OCI-LY7 (cell line): Measurements from ENCODE around the gene SPECC1.

Experiments
- EZH2phosphoT487 ChIP-seq: fragments of 200-600 bp; sonication (generic); IDR thresholded peaks from 2 replicates; pipeline ENCODE4 v1.6.1; 2018; ENCODE audit warnings: low read depth, borderline replicate concordance, mild to moderate bottlenecking, mixed run types, antibody characterized with exemption, low read length, moderate library complexity, mixed read lengths
- TF ChIP-seq, protein P1 (sequence below): fragments of 200-600 bp; sonication (generic); conservative IDR thresholded peaks from 2 replicates; pipeline ENCODE4 v1.5.1; 2014; ENCODE audit warnings: mild to moderate bottlenecking, antibody characterized with exemption, low read length, moderate library complexity, mixed read lengths

DNA sequence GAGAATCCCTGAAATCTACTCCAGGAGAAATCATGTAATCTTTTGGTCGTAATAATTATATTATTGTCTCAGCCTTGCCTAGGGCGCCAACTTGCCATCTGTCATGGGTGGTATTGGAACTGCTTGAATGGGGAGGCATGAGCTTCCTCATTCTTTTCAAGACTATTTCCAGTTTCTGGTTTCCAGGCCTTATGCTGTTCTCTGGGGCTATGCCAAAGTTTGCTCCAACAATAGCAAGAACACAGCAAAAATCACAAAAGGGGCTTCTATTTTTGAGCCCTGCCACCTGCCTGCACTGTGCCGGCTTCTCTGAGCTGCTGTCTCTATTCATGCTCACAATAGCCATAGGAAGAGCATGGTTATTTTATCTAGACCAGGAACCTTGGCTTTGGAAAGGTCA is 111.7 kb downstream of the SPECC1 start:
- TF ChIP-seq, protein P1, sequence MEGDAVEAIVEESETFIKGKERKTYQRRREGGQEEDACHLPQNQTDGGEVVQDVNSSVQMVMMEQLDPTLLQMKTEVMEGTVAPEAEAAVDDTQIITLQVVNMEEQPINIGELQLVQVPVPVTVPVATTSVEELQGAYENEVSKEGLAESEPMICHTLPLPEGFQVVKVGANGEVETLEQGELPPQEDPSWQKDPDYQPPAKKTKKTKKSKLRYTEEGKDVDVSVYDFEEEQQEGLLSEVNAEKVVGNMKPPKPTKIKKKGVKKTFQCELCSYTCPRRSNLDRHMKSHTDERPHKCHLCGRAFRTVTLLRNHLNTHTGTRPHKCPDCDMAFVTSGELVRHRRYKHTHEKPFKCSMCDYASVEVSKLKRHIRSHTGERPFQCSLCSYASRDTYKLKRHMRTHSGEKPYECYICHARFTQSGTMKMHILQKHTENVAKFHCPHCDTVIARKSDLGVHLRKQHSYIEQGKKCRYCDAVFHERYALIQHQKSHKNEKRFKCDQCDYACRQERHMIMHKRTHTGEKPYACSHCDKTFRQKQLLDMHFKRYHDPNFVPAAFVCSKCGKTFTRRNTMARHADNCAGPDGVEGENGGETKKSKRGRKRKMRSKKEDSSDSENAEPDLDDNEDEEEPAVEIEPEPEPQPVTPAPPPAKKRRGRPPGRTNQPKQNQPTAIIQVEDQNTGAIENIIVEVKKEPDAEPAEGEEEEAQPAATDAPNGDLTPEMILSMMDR = no peak
- no peak for TF ChIP-seq EZH2phosphoT487
